Stomach smooth muscle (tissue), 2 donors: Measurements from ENCODE around the gene SLC46A2.

Experiments used
- H3K27ac ChIP-seq: one replicate; pipeline ENCODE4 v1.7.0; 2013; ENCODE audit warnings: mild to moderate bottlenecking, low read length, inconsistent platforms
- H3K27me3 ChIP-seq, 2 donors: one replicate each; pipeline ENCODE4 v1.7.0; 2013; ENCODE audit warnings: low read length in 2 of 2; ENCODE audit not compliant: insufficient read depth in 2 of 2, control insufficient read depth in 1 of 2
- H3K36me3 ChIP-seq, 2 donors: one replicate each; pipeline ENCODE4 v1.7.0; 2013; ENCODE audit warnings: low read length in 2 of 2; ENCODE audit not compliant: control insufficient read depth in 2 of 2, insufficient read depth in 2 of 2
- H3K4me1 ChIP-seq: one replicate; pipeline ENCODE4 v1.7.0; 2013; ENCODE audit warnings: low read length; ENCODE audit not compliant: control insufficient read depth, insufficient read depth
- H3K4me3 ChIP-seq, 2 donors: one replicate each; pipeline ENCODE4 v1.7.0; 2013; ENCODE audit warnings: low read length in 2 of 2
- H3K9ac ChIP-seq, 2 donors: one replicate each; pipeline ENCODE4 v1.7.0; 2013; ENCODE audit warnings: low read length in 2 of 2, mild to moderate bottlenecking in 1 of 2
- H3K9me3 ChIP-seq, 2 donors: one replicate each; pipeline ENCODE4 v1.7.0; 2013; ENCODE audit warnings: low read length in 2 of 2; ENCODE audit not compliant: control insufficient read depth in 2 of 2
- donor health status: healthy.
- donor health status: Pancreatic carcinoma.

The SLC46A2 gene

GRCh38 chr9:112861155-112861554, 29.5 kb downstream of the SLC46A2 start:
- Histone ChIP-seq H3K4me3 (no peak overlapping the region), H3K9me3 (no peaks in the 10 kb centered on the region), H3K36me3 (peaks cover 6 to 12% of the 10 kb centered on the region in 2 donors), H3K27me3 (no peaks in the 10 kb centered on the region), H3K27ac (no peak overlapping the region), H3K9ac (no peak overlapping the region), H3K4me1 (peaks cover 7% of the 10 kb centered on the region)

GRCh38 chr9:112860451-112860850, 30.2 kb downstream of the SLC46A2 start:
- H3K27me3 ChIP-seq, result no peaks in the 10 kb centered on the region
- H3K4me3 ChIP-seq, result no peak overlapping the region
- peaks cover 7% of the 10 kb centered on the region for H3K4me1 ChIP-seq
- H3K36me3 ChIP-seq, result peaks cover 6 to 8% of the 10 kb centered on the region in 2 donors
- no peak overlapping the region for H3K9ac ChIP-seq
- no peaks in the 10 kb centered on the region for H3K9me3 ChIP-seq
- no peak overlapping the region for H3K27ac ChIP-seq

GRCh38 chr9:112858625-112859147, 32.0 kb downstream of the SLC46A2 start:
- Histone ChIP-seq H3K4me1 (peaks cover 7% of the 10 kb centered on the region), H3K9ac (no peak overlapping the region), H3K27me3 (no peaks in the 10 kb centered on the region), H3K9me3 (no peaks in the 10 kb centered on the region), H3K4me3 (no peak overlapping the region), H3K27ac (no peak overlapping the region), H3K36me3 (peaks cover 4 to 7% of the 10 kb centered on the region in 2 donors)

GRCh38 chr9:112858005-112858404, 32.7 kb downstream of the SLC46A2 start:
- Histone ChIP-seq H3K27me3 (no peaks in the 10 kb centered on the region), H3K9me3 (no peaks in the 10 kb centered on the region), H3K4me3 (no peak overlapping the region), H3K36me3 (peaks cover 6 to 11% of the 10 kb centered on the region in 2 donors), H3K9ac (no peak overlapping the region), H3K4me1 (peaks cover 4% of the 10 kb centered on the region), H3K27ac (no peak overlapping the region)

GRCh38 chr9:112856843-112857242, 33.8 kb downstream of the SLC46A2 start:
- no peak overlapping the region for H3K4me3 ChIP-seq
- peaks cover 8 to 16% of the 10 kb centered on the region in 2 donors for H3K36me3 ChIP-seq
- H3K9ac ChIP-seq, result no peak overlapping the region
- peaks cover under 1% of the 10 kb centered on the region for H3K4me1 ChIP-seq
- H3K9me3 ChIP-seq, result no peaks in the 10 kb centered on the region
- H3K27ac ChIP-seq, result no peak overlapping the region
- no peaks in the 10 kb centered on the region for H3K27me3 ChIP-seq

- Histone ChIP-seq H3K9me3 (no peaks in the 10 kb centered on the region), H3K4me1 (no peaks in the 10 kb centered on the region), H3K4me3 (no peak overlapping the region), H3K9ac (no peak overlapping the region), H3K36me3 (peaks cover 8 to 19% of the 10 kb centered on the region in 2 donors), H3K27ac (no peak overlapping the region), H3K27me3 (no peaks in the 10 kb centered on the region)
These were observed 34.5 kb downstream of the SLC46A2 start for GRCh38 chr9:112856200-112856599.

GRCh38 chr9:112854657-112855056, 36.0 kb downstream of the SLC46A2 start:
- Histone ChIP-seq H3K4me3 (no peak overlapping the region), H3K27me3 (no peaks in the 10 kb centered on the region), H3K4me1 (no peaks in the 10 kb centered on the region), H3K27ac (no peak overlapping the region), H3K9ac (no peak overlapping the region), H3K9me3 (no peaks in the 10 kb centered on the region), H3K36me3 (peaks cover 12 to 23% of the 10 kb centered on the region in 2 donors)

- no peak overlapping the region for H3K9ac ChIP-seq
- no peak overlapping the region for H3K4me3 ChIP-seq
- H3K36me3 ChIP-seq, result peaks cover 12 to 23% of the 10 kb centered on the region in 2 donors
- no peaks in the 10 kb centered on the region for H3K9me3 ChIP-seq
- no peak overlapping the region for H3K27ac ChIP-seq
- H3K4me1 ChIP-seq, result no peaks in the 10 kb centered on the region
- H3K27me3 ChIP-seq, result no peaks in the 10 kb centered on the region
These were observed 36.6 kb downstream of the SLC46A2 start for GRCh38 chr9:112853882-112854585.

GRCh38 chr9:112852741-112853504, 37.8 kb downstream of the SLC46A2 start:
- Histone ChIP-seq H3K36me3 (peaks cover 12 to 26% of the 10 kb centered on the region in 2 donors), H3K9ac (no peak overlapping the region), H3K27me3 (no peaks in the 10 kb centered on the region), H3K27ac (no peak overlapping the region), H3K9me3 (no peaks in the 10 kb centered on the region), H3K4me1 (no peaks in the 10 kb centered on the region), H3K4me3 (no peak overlapping the region)

GRCh38 chr9:112850840-112851239, 39.8 kb downstream of the SLC46A2 start:
- Histone ChIP-seq H3K9ac (no peak overlapping the region), H3K27ac (no peak overlapping the region), H3K4me1 (no peaks in the 10 kb centered on the region), H3K27me3 (no peaks in the 10 kb centered on the region), H3K36me3 (peaks cover 12 to 26% of the 10 kb centered on the region in 2 donors), H3K9me3 (no peaks in the 10 kb centered on the region), H3K4me3 (no peak overlapping the region)
